Thyroid gland (tissue), 4 donors: ENCODE measurements around the gene CCDC86. TPM values are rescaled to one million over a fixed set of nuclear protein-coding genes. Genes with fewer than 3 reads are reported as not detected.

Experiments used
- DNase-seq, 2 donors: peaks; one replicate each; pipeline ENCODE4 v3.0.0-alpha.2; 2019
- H3K27ac ChIP-seq, 3 donors: fragments of 200-600 bp; sonication (generic); 1 replicate in 2 of 3; 2 replicates in 1 of 3; pipeline ENCODE4 v1.5.1; 2016 to 2019; ENCODE audit warnings: mild to moderate bottlenecking in 1 of 3, moderate library complexity in 1 of 3
- H3K27me3 ChIP-seq: fragments of 200-600 bp; sonication (generic); one replicate; pipeline ENCODE4 v1.5.1; 2019
- H3K36me3 ChIP-seq, 2 donors: fragments of 200-600 bp; sonication (generic); one replicate each; pipeline ENCODE4 v1.5.1; 2016 to 2019
- H3K4me1 ChIP-seq, 2 donors: fragments of 200-600 bp; sonication (generic); one replicate each; pipeline ENCODE4 v1.5.1; 2017 to 2019
- H3K4me3 ChIP-seq, 3 donors: fragments of 200-600 bp; sonication (generic); replicated peaks in 1 of 3; 1 replicate in 2 of 3; 2 replicates in 1 of 3; pipeline ENCODE4 v1.5.1; 2016; ENCODE audit warnings: mild to moderate bottlenecking in 1 of 3
- H3K9me3 ChIP-seq: fragments of 200-600 bp; sonication (generic); one replicate; pipeline ENCODE4 v1.5.1; 2017
- CTCF ChIP-seq, 6 experiments: fragments of 200-600 bp in 3 of 6; fragments of 450-650 bp in 3 of 6; sonication (generic) in 3 of 6; IDR thresholded peaks; one replicate each; pipeline ENCODE4 v1.5.1; 2016 to 2019; ENCODE audit warnings: antibody characterized with exemption in 6 of 6, mild to moderate bottlenecking in 2 of 6, inconsistent platforms in 1 of 6, moderate library complexity in 1 of 6
- POLR2A ChIP-seq, 2 donors: fragments of 450-650 bp; IDR thresholded peaks; one replicate each; pipeline ENCODE4 v1.6.1; 2017; ENCODE audit warnings: antibody characterized with exemption in 2 of 2, mild to moderate bottlenecking in 2 of 2, moderate library complexity in 1 of 2
- WGBS, 2 donors: methylation state at CpG; one replicate each; pipeline ENCODE4 v1.1.5; 2017; 5-methylcytosine and 5-hydroxymethylcytosine counted together
- intact Hi-C: fragments of 100-400 bp; cut with DNase I; formaldehyde crosslinking; loops from one replicate; pipeline ENCODE4 v1.15.1; 2023
- total RNA-seq, 4 donors: library from RNA; depleted of rRNA; stranded (reverse); fragments of >200 nt; gene quantifications; one replicate each; pipeline ENCODE4 v1.2.3, GENCODE V29; 2016

Gene CCDC86
- total RNA-seq, 4 donors from 2014 or later, result 6.7 to 19.6 (median 14.2) TPM

GRCh38 chr11:60844045-60844869 lies 2.3 kb downstream of the CCDC86 start:
- no peak overlapping the region for H3K4me3 ChIP-seq
- no peaks in the 10 kb centered on the region for H3K9me3 ChIP-seq
- H3K27ac ChIP-seq, result no peak overlapping the region
- no peak for TF ChIP-seq POLR2A (IDR thresholded peaks at IDR 0.05)
- TF ChIP-seq CTCF (IDR thresholded peaks at IDR 0.05), result no peak
- peaks cover 26 to 29% of the 10 kb centered on the region in 2 donors for H3K4me1 ChIP-seq
- WGBS, 2 donors, result 55 to 65% methylated on average over 10 of the region's 10 CpGs
- H3K27me3 ChIP-seq, result no peaks in the 10 kb centered on the region
- no peaks in the 10 kb centered on the region for H3K36me3 ChIP-seq
- DNase-seq, result no peak
- intact Hi-C loops, result no loop called here

DNA sequence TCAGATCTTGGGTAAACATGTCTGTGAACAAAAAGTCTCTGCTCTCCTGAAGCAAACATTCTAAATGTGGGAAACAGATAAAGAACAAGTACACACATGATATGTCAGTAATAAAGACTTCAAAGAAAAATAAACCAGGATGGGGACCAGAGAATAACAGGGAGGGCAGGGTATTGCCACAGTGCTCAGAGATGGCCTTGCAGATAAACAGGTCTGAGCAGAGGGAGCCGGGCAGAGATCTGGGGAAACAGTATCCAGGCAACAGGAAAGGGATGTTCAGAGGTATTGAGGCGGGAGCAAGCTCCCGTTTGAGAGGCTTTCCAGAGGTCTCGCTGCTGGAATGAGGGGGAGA lies 2.9 kb downstream of the CCDC86 start:
- 50 to 57% methylated on average over 4 of the region's 4 CpGs for WGBS, 2 donors
- no peaks in the 10 kb centered on the region for H3K27me3 ChIP-seq
- H3K27ac ChIP-seq, result no peak overlapping the region
- H3K36me3 ChIP-seq, result peaks cover 0 to 4% of the 10 kb centered on the region in 2 donors
- no peak for DNase-seq
- peaks cover 26 to 29% of the 10 kb centered on the region in 2 donors for H3K4me1 ChIP-seq
- no peak for TF ChIP-seq CTCF (IDR thresholded peaks at IDR 0.05)
- TF ChIP-seq POLR2A (IDR thresholded peaks at IDR 0.05), result no peak
- H3K4me3 ChIP-seq, result no peak overlapping the region
- intact Hi-C loops, result no loop called here
- no peaks in the 10 kb centered on the region for H3K9me3 ChIP-seq

- H3K36me3 ChIP-seq, result peaks cover 4 to 9% of the 10 kb centered on the region in 2 donors
- no peak overlapping the region for H3K27ac ChIP-seq
- DNase-seq, result no peak
- intact Hi-C loops, result no loop called here
- WGBS, 2 donors, result 87 to 91% methylated on average over 8 of the region's 8 CpGs
- TF ChIP-seq POLR2A (IDR thresholded peaks at IDR 0.05) (no peak), CTCF (IDR thresholded peaks at IDR 0.05) (no peak)
- no peaks in the 10 kb centered on the region for H3K9me3 ChIP-seq
- H3K27me3 ChIP-seq, result no peaks in the 10 kb centered on the region
- H3K4me1 ChIP-seq, result peaks cover 26 to 29% of the 10 kb centered on the region in 2 donors
- H3K4me3 ChIP-seq, result no peak overlapping the region
Observed at GRCh38 chr11:60845338-60845737, 3.4 kb downstream of the CCDC86 start.

DNA sequence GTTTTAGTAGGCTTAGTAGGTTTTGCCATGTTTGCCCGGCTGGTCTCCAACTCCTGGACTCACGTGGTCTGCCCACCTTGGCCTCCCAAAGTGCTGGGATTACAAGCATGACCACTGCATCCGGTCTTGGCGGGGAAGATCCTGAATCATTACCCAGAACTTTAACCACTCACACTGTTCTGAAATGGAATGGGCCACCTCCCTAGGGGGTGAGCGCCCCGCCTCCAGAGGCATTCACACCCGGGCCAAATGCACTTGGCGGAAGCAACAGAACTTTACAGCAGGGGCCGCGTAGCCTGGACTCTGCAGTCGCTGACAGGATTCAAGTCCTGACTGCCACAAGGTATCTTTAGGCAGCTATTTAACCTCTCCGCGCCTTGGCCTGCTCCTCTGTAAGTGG lies 5.4 kb downstream of the CCDC86 start:
- H3K27ac ChIP-seq, result no peak overlapping the region
- TF ChIP-seq POLR2A (IDR thresholded peaks at IDR 0.05), result no peak
- TF ChIP-seq CTCF (IDR thresholded peaks at IDR 0.05), result no peak
- H3K27me3 ChIP-seq, result no peaks in the 10 kb centered on the region
- H3K4me3 ChIP-seq, result no peak overlapping the region
- WGBS, 2 donors, result 65 to 77% methylated on average over 6 to 13 of the region's 13 CpGs
- no peaks in the 10 kb centered on the region for H3K9me3 ChIP-seq
- H3K4me1 ChIP-seq, result peaks cover 13 to 17% of the 10 kb centered on the region in 2 donors
- H3K36me3 ChIP-seq, result peaks cover 14 to 16% of the 10 kb centered on the region in 2 donors
- DNase-seq, result no peak
- intact Hi-C loops, result no loop called here

DNA sequence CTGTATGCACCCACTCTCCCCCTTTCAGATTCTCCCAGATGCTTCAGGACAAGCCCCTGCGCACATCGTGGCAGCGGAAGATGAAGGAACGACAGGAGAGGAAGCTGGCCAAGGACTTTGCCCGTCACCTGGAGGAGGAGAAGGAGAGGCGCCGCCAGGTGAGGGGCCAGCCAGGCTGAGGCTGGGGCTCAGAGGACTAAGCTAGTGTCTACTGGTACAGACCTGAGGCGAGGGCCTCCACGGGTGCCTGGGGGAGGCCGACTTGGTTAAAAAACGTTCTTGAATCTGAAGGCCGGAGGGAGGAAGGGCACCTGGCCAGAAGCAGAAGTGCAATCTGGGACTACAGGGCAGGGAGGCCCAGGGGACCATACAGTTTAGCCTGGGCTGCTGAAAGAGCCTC lies 6.0 kb downstream of the CCDC86 start:
- Histone ChIP-seq H3K27ac (no peak overlapping the region), H3K4me3 (no peak overlapping the region), H3K36me3 (peaks cover 14 to 16% of the 10 kb centered on the region in 2 donors), H3K4me1 (peaks cover 9 to 12% of the 10 kb centered on the region in 2 donors), H3K27me3 (no peaks in the 10 kb centered on the region), H3K9me3 (no peaks in the 10 kb centered on the region)
- TF ChIP-seq CTCF (IDR thresholded peaks at IDR 0.05), result no peak
- TF ChIP-seq POLR2A (IDR thresholded peaks at IDR 0.05), result no peak
- no peak for DNase-seq
- WGBS, 2 donors, result 92 to 96% methylated on average over 12 of the region's 12 CpGs
- intact Hi-C loops, result no loop called here
